Measurements from ENCODE around the gene TPST1. TPM values are rescaled to one million over a fixed set of nuclear protein-coding genes. Genes with fewer than 3 reads are reported as not detected.
A peak's percentile ranks its signal among the peaks of the same experiment; 100 is the strongest.
"Not testable (repeated sequence)": the region's sequence is repeated elsewhere in the genome, so short reads cannot be mapped to it uniquely, and the experiment has no call there.

TPST1 gene
- total RNA-seq, 2 donors from 2014 or later, result 0.65 TPM

DNA sequence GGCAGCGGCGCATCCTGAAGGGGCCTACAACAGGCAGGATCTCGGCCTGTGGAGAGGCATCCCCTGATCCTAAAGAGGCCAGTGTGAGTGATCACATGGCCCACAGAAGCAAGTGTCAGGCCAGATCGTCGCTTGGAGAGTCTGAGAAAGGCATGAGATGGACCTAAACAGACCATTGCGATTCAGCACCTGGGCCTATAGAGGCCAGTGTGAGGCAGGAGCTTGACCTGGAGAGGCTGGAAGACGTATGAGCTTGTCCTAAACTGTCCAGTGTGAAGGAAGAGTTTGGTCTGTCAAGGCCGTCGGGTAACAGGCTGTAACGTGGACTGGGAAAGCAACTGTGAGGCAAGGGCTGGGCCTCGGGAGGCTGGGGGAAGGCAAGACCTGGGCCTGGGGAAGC, 172.6 kb downstream of the TPST1 start:
- peaks cover 7% of the 10 kb centered on the region for H3K36me3 Mint-ChIP-seq (ENCODE audit: low read depth)
- H3K27me3 Mint-ChIP-seq, result no peaks in the 10 kb centered on the region
- H3K9me3 ChIP-seq (ENCODE audit: control insufficient read depth, low read length, poor library complexity, severe bottlenecking), result peaks cover 2% of the 10 kb centered on the region
- no peaks in the 10 kb centered on the region for H3K4me1 Mint-ChIP-seq
- no peak for DNase-seq
- H3K27ac Mint-ChIP-seq, result no peak overlapping the region
- no peak overlapping the region for H3K4me3 Mint-ChIP-seq
- ATAC-seq, result no peak

DNA sequence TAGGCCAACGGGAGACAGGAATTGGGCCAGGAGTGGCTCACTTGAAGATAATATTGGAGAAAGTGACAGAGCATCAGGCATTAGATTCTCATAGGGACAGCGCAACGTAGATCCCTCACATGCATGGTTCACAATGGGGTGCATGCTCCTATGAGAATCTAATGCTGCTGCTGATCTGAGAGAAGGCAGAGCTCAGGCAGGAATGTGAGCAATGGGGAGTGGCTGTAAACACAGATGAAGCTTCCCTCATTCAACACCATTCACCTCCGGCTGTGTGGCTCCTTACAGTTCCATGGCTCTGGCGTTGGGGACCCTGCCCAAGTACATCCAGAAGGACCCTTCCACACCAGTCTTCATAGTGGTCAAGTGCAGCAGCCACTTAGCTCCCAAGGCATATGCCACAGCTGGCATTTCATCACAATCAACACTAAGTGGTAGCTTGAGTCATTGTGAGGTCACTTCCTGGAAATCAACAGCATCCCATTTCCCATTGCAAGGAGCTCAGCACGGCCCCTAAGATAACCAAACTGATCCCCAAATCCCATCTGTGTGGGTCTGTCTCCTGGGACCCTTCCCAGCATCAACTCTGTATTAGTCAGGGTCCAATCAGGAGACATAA, 174.5 kb downstream of the TPST1 start:
- DNase-seq, result no peak
- Mint-ChIP-seq H3K4me3 (no peak overlapping the region), H3K4me1 (no peaks in the 10 kb centered on the region), H3K36me3 (ENCODE audit: low read depth) (peaks cover 5% of the 10 kb centered on the region), H3K27me3 (no peaks in the 10 kb centered on the region), H3K27ac (no peak overlapping the region)
- H3K9me3 ChIP-seq (ENCODE audit: control insufficient read depth, low read length, poor library complexity, severe bottlenecking), result peaks cover 2% of the 10 kb centered on the region
- no peak for ATAC-seq

DNA sequence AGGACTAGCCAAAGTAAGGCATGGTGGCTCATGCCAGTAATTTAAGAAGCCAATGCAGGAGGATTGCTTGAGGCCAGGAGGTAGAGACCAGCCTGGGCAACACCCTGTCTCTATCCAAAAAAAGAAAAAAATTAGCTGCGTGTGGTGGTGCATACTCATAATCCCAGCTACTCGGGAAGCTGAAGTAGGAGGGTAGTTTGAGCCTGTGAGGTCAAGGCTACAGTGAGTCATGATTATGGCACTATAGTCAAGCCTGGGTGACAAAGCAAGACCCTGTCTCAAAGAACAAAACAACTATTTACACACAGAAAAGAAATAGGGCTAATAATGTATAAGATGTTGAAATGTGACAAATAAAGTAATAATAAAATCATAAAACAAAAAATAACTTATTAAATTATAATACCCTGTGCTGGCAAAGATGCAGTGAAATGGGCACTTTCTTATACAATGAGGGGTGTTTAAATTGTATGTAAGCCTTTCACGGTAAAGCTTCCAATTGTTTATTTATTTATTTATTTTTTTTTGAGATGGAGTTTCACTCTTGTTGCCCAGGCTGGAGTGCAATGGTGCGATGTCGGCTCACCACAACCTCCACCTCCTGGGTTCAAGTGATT, 175.2 kb downstream of the TPST1 start:
- H3K4me1 Mint-ChIP-seq, result peaks cover 2% of the 10 kb centered on the region
- ATAC-seq (no peak), DNase-seq (no peak)
- H3K36me3 Mint-ChIP-seq (ENCODE audit: low read depth), result peaks cover 7% of the 10 kb centered on the region
- no peaks in the 10 kb centered on the region for H3K27me3 Mint-ChIP-seq
- peaks cover 2% of the 10 kb centered on the region for H3K9me3 ChIP-seq (ENCODE audit: control insufficient read depth, low read length, poor library complexity, severe bottlenecking)
- no peak overlapping the region for H3K27ac Mint-ChIP-seq
- H3K4me3 Mint-ChIP-seq, result no peak overlapping the region

- H3K4me1 Mint-ChIP-seq; DNase-seq; H3K27me3 Mint-ChIP-seq; ATAC-seq; H3K36me3 Mint-ChIP-seq (ENCODE audit: low read depth); H3K9me3 ChIP-seq (ENCODE audit: control insufficient read depth, low read length, poor library complexity, severe bottlenecking); H3K27ac Mint-ChIP-seq; H3K4me3 Mint-ChIP-seq: not testable (repeated sequence)
These were observed 177.2 kb downstream of the TPST1 start for GRCh38 chr7:66382182-66382923.

GRCh38 chr7:66385191-66385905, 180.2 kb downstream of the TPST1 start:
- H3K4me1 Mint-ChIP-seq; H3K27ac Mint-ChIP-seq; DNase-seq; H3K27me3 Mint-ChIP-seq; H3K9me3 ChIP-seq (ENCODE audit: control insufficient read depth, low read length, poor library complexity, severe bottlenecking); H3K4me3 Mint-ChIP-seq; ATAC-seq: not testable (repeated sequence)
- peaks cover 10% of the 10 kb centered on the region for H3K36me3 Mint-ChIP-seq (ENCODE audit: low read depth)

DNA sequence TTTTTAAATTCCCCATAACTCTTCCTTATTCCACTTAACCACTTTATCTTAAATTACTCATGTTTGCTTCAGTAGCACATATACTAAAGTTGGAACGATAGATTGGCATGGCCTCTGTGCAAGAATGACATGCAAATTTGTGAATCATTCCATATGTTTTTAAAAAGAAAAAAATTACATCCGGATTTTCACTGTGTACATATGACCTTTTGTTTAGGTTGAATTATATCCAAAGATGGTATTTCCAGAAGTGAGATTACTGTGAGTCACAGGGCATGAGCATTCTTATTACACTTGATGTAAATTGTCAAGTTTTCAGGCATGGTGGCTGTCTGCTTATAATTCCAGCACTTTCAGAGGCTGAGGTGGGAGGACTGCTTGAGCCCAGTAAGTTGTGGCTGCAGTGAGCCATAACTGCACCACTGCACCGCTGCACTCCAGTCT, 190.0 kb downstream of the TPST1 start:
- H3K9me3 ChIP-seq (ENCODE audit: control insufficient read depth, low read length, poor library complexity, severe bottlenecking), result not testable (repeated sequence)

DNA sequence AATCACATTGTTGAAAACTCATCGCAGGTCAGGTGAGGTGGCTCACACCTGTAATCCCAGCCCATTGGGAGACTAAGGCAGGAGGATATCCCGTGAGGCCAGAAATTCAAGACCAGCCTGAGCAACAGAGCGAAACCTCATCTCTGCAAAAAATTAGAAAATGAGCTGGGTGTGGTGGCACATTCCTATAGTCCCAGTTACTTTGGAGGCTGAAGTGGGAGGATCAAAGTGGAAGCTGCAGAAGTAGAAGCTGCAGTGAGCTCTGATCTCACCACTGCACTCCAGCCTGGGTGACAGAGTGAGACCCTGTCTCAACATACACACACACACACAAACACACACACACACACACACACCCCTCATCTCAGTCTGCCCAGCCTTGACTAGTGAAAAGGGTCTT, 190.9 kb downstream of the TPST1 start:
- H3K4me1 Mint-ChIP-seq; H3K27ac Mint-ChIP-seq; DNase-seq; H3K9me3 ChIP-seq (ENCODE audit: control insufficient read depth, low read length, poor library complexity, severe bottlenecking); H3K27me3 Mint-ChIP-seq; H3K4me3 Mint-ChIP-seq; H3K36me3 Mint-ChIP-seq (ENCODE audit: low read depth); ATAC-seq: not testable (repeated sequence)

More for the DNA sequence above, 190.0 kb downstream of the TPST1 start:
- not testable (repeated sequence) for DNase-seq; H3K27me3 Mint-ChIP-seq; H3K36me3 Mint-ChIP-seq (ENCODE audit: low read depth); H3K4me3 Mint-ChIP-seq; H3K4me1 Mint-ChIP-seq; H3K27ac Mint-ChIP-seq; ATAC-seq

- not testable (repeated sequence) for H3K36me3 Mint-ChIP-seq (ENCODE audit: low read depth); DNase-seq; H3K4me1 Mint-ChIP-seq; ATAC-seq; H3K9me3 ChIP-seq (ENCODE audit: control insufficient read depth, low read length, poor library complexity, severe bottlenecking); H3K4me3 Mint-ChIP-seq; H3K27ac Mint-ChIP-seq; H3K27me3 Mint-ChIP-seq
These were observed 193.7 kb downstream of the TPST1 start for GRCh38 chr7:66398841-66399240.

GRCh38 chr7:66399566-66399965, 194.4 kb downstream of the TPST1 start:
- H3K36me3 Mint-ChIP-seq (ENCODE audit: low read depth), result peaks cover 7% of the 10 kb centered on the region
- H3K4me3 Mint-ChIP-seq, result no peak overlapping the region
- DNase-seq (no peak), ATAC-seq (no peak)
- no peaks in the 10 kb centered on the region for H3K9me3 ChIP-seq (ENCODE audit: control insufficient read depth, low read length, poor library complexity, severe bottlenecking)
- peaks cover 2% of the 10 kb centered on the region for H3K4me1 Mint-ChIP-seq
- no peaks in the 10 kb centered on the region for H3K27me3 Mint-ChIP-seq
- peak overlapping the region; percentile 64 for H3K27ac Mint-ChIP-seq

DNA sequence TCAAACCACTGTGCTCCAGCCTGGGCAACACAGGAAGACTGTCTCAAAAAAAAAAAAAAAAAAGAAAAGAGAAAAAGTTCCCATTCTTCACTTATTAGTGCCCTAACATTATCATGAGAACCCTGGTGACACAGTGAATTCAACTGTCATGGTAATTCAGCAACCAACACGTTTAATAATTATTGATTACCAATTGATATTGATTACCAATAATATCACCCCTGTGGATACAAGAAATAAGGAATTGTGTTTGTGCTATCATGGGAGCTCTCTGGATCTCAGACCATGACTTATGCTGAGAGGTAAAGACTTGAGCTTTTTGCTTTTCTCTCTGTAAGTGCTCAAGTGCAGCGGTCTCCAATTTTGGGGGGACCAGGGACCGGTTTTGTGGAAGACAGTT, 195.3 kb downstream of the TPST1 start:
- ATAC-seq (no peak), DNase-seq (no peak)
- Mint-ChIP-seq H3K4me1 (peaks cover 2% of the 10 kb centered on the region), H3K27ac (no peak overlapping the region), H3K4me3 (no peak overlapping the region), H3K36me3 (ENCODE audit: low read depth) (peaks cover 7% of the 10 kb centered on the region), H3K27me3 (no peaks in the 10 kb centered on the region)
- no peaks in the 10 kb centered on the region for H3K9me3 ChIP-seq (ENCODE audit: control insufficient read depth, low read length, poor library complexity, severe bottlenecking)

- not testable (repeated sequence) for H3K4me1 Mint-ChIP-seq; H3K36me3 Mint-ChIP-seq (ENCODE audit: low read depth)
These were observed 196.0 kb downstream of the TPST1 start for GRCh38 chr7:66401126-66401525.

DNA sequence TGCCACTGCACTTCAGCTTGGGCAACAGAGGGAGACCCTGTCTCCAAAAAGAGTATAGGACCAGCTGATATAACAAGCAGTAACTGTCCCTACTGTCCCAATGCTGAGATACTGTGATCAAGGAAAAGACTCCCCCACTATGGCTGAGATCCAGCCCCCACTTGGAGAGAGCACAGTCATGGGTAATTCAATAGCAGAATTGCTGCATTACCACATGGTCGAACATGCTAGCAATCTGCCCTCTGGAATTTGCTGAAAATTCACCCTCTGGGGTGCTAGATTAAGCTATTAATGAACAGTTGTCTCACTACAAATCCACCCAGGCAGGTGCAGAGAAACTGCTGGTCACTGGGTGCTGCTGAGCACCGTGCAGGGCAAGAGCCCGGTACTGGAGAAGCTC, 196.8 kb downstream of the TPST1 start:
- H3K4me3 Mint-ChIP-seq; DNase-seq; H3K36me3 Mint-ChIP-seq (ENCODE audit: low read depth); H3K4me1 Mint-ChIP-seq; ATAC-seq; H3K9me3 ChIP-seq (ENCODE audit: control insufficient read depth, low read length, poor library complexity, severe bottlenecking); H3K27me3 Mint-ChIP-seq; H3K27ac Mint-ChIP-seq: not testable (repeated sequence)

More at GRCh38 chr7:66401126-66401525, 196.0 kb downstream of the TPST1 start:
- not testable (repeated sequence) for H3K4me3 Mint-ChIP-seq; ATAC-seq; DNase-seq; H3K27ac Mint-ChIP-seq; H3K27me3 Mint-ChIP-seq; H3K9me3 ChIP-seq (ENCODE audit: control insufficient read depth, low read length, poor library complexity, severe bottlenecking)

DNA sequence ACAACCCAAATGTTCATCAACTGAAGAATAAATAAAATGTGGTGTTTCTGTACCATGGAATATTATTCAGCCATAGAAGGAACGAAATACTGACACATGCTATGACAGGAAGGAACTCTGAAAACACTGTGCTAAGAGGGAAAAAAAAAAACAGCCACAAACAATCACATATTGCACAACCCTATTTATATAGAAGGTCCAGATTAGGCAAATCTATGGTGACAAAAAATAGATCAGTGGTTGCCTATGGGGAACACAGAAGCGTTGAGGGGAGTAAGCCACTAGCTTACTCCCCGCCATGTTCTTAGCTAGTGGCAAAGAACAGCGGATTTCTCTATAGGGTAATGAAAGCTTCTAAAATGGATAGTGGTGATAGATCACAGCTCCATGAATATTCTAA, 198.4 kb downstream of the TPST1 start:
- H3K9me3 ChIP-seq (ENCODE audit: control insufficient read depth, low read length, poor library complexity, severe bottlenecking), result no peaks in the 10 kb centered on the region
- H3K4me1 Mint-ChIP-seq, result peaks cover 2% of the 10 kb centered on the region
- H3K36me3 Mint-ChIP-seq (ENCODE audit: low read depth), result peaks cover 7% of the 10 kb centered on the region
- H3K27ac Mint-ChIP-seq, result no peak overlapping the region
- no peak overlapping the region for H3K4me3 Mint-ChIP-seq
- DNase-seq (no peak), ATAC-seq (no peak)
- no peaks in the 10 kb centered on the region for H3K27me3 Mint-ChIP-seq
